WI38 (cell line): ENCODE data around the gene CCDC74B.
"Not testable (repeated sequence)": the region's sequence is repeated elsewhere in the genome, so short reads cannot be mapped to it uniquely, and the experiment has no call there.

Experiments used
- H3K4me3 ChIP-seq: 2 replicates; pipeline ENCODE4 v1.5.1; 2011; ENCODE audit warnings: low read depth, mild to moderate bottlenecking, control low read depth, low read length
- CTCF ChIP-seq: IDR thresholded peaks from 2 replicates; pipeline ENCODE4 v1.5.1; 2012; ENCODE audit warnings: low read depth, mild to moderate bottlenecking, control low read depth, low read length

Gene CCDC74B

GRCh38 chr2:130139331-130140280, 5.3 kb downstream of the CCDC74B start:
- not testable (repeated sequence) for H3K4me3 ChIP-seq

GRCh38 chr2:130138841-130139251, 6.1 kb downstream of the CCDC74B start:
- not testable (repeated sequence) for H3K4me3 ChIP-seq

DNA sequence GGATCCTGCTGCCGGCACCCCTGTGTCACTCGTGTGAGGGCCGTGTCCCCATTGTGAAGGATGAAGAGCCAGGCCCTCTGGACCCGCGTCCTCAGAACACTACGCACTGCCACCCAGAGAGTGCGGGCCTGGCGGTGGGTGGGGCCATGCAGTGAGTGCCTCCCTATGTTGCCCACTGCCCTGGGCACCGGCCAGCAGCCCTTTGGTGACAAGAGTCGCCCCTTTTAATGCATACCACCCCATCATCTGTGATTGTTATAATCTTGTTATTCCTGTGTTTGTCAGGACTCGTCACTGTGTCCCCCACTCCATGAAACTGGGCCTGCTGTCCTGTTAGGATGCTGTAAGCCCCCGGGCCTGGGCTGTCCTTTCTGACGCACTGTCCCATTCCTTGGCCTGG, 6.6 kb downstream of the CCDC74B start:
- not testable (repeated sequence) for H3K4me3 ChIP-seq

DNA sequence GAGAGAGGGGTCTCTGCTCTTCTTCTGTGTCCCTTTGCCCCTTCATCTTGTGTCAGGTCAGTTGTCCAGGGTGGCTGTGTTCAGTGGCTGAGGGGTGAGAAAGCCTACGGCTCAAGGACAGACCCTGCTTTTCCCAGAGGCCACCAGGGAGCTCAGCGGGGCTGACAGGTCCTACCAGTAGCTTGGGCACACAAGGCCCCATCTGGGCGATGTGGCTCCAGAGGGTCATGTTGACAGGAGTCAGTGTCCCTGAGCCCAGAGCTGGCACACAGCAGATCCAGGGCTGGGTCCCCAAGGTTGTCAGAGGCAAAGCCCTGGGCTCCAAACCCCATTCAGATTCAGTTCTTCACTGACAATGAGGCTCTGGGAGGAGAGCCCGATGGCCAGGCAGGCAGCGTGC, 7.8 kb downstream of the CCDC74B start:
- H3K4me3 ChIP-seq: not testable (repeated sequence)

- H3K4me3 ChIP-seq: not testable (repeated sequence)
Observed at GRCh38 chr2:130136546-130136945, 8.4 kb downstream of the CCDC74B start.

- no peak overlapping the region for H3K4me3 ChIP-seq
- TF ChIP-seq CTCF: no peak
Observed at GRCh38 chr2:130135692-130136541, 9.0 kb downstream of the CCDC74B start.

- not testable (repeated sequence) for H3K4me3 ChIP-seq
Observed at GRCh38 chr2:130129120-130129829, 15.6 kb downstream of the CCDC74B start, which contains the start of gene POTEF. Gene POTEF, minus strand, starts transcription at chr2:130129222. Its CDS starts 8,707 bp downstream, at chr2:130120515.

GRCh38 chr2:130128464-130128863, 16.4 kb downstream of the CCDC74B start:
- H3K4me3 ChIP-seq: not testable (repeated sequence)

GRCh38 chr2:130127726-130128125, 17.2 kb downstream of the CCDC74B start:
- H3K4me3 ChIP-seq: not testable (repeated sequence)

DNA sequence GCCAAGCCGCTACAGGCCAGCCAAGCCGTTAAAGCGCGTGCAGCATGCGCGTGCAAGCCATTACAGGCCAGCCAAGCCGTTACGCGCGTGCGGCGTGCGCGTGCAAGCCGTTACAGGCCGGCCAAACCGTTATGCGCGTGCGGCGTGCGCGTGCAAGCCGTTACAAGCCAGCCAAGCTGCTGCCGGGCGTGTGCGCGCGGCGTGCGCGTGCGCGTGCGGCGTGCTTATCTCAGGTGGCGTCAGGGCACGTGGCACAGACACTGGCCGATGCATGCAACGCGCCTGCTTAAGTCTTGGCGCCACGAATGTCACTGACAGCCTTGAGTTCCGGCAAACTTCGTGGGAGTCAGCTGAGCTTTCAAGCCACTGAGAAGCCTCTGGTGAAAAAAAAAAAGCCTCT, 24.0 kb downstream of the CCDC74B start:
- not testable (repeated sequence) for H3K4me3 ChIP-seq

GRCh38 chr2:130102597-130103363, 42.1 kb downstream of the CCDC74B start:
- H3K4me3 ChIP-seq: not testable (repeated sequence)
